HepG2 (cell line): ENCODE data around the gene BEST2. TPM values are rescaled to one million over a fixed set of nuclear protein-coding genes. Genes with fewer than 3 reads are reported as not detected.
A peak's percentile ranks its signal among the peaks of the same experiment; 100 is the strongest.

Experiments used
- AGO2 ChIP-seq: fragments of 200-400 bp; formaldehyde crosslinking; optimal IDR thresholded peaks from 2 replicates; pipeline ENCODE3; 2017; ENCODE audit warnings: mild to moderate bottlenecking, low read depth, low read length, moderate library complexity
- ARID4A ChIP-seq: sonication (generic); formaldehyde crosslinking; IDR thresholded peaks from 2 replicates; pipeline ENCODE4 v1.5.0; 2020; ENCODE audit warnings: mild to moderate bottlenecking, missing genetic modification reagents, borderline replicate concordance
- ATRX ChIP-seq: sonication (generic); formaldehyde crosslinking; IDR thresholded peaks from 2 replicates; pipeline ENCODE4 v1.4.0; 2020; ENCODE audit warnings: missing genetic modification reagents, borderline replicate concordance
- HNRNPK ChIP-seq: fragments of 200-400 bp; formaldehyde crosslinking; IDR thresholded peaks from 2 replicates; pipeline ENCODE4 v1.6.1; 2018; ENCODE audit warnings: low read length, low read depth, moderate library complexity, mild to moderate bottlenecking; ENCODE audit not compliant: poor library complexity, severe bottlenecking
- LCORL ChIP-seq, 2 experiments: fragments of 450-650 bp in 1 of 2; sonication (generic) in 1 of 2; formaldehyde crosslinking in 1 of 2; IDR thresholded peaks; 2 replicates each; pipeline versions ENCODE4 v1.5.0 to v1.6.1; 2017 to 2020; ENCODE audit warnings: antibody characterized with exemption in 1 of 2, missing genetic modification reagents in 1 of 2
- NAIF1 ChIP-seq: sonication (generic); formaldehyde crosslinking; IDR thresholded peaks from 2 replicates; pipeline ENCODE4 v1.5.0; 2020; ENCODE audit warnings: mild to moderate bottlenecking, missing genetic modification reagents, borderline replicate concordance
- PBX3 ChIP-seq: sonication (generic); formaldehyde crosslinking; IDR thresholded peaks from 2 replicates; pipeline ENCODE4 v1.8.1; 2023; ENCODE audit warnings: missing genetic modification reagents, inconsistent platforms, borderline replicate concordance
- SIN3B ChIP-seq: fragments of 150-350 bp; IDR thresholded peaks from 2 replicates; pipeline ENCODE4 v1.6.1; 2014; ENCODE audit warnings: low read length
- TFDP1 ChIP-seq: IDR thresholded peaks from 2 replicates; pipeline ENCODE4 v1.6.1; 2016; ENCODE audit warnings: missing compliant biosample characterization, missing genetic modification reagents, borderline replicate concordance
- TFE3 ChIP-seq: IDR thresholded peaks from 2 replicates; pipeline ENCODE4 v1.6.1; 2016
- THAP11 ChIP-seq: IDR thresholded peaks from 2 replicates; pipeline ENCODE4 v1.6.1; 2016; ENCODE audit warnings: missing biosample characterization, missing genetic modification reagents
- TRIM22 ChIP-seq: fragments of 450-650 bp; IDR thresholded peaks from 2 replicates; pipeline ENCODE4 v1.6.1; 2017
- XRCC5 ChIP-seq: fragments of 200-400 bp; formaldehyde crosslinking; optimal IDR thresholded peaks from 2 replicates; pipeline ENCODE3; 2017; ENCODE audit warnings: mild to moderate bottlenecking, low read length
- ZFP37 ChIP-seq: sonication (generic); formaldehyde crosslinking; IDR thresholded peaks from 2 replicates; pipeline ENCODE4 v1.4.0; 2020; ENCODE audit warnings: missing genetic modification reagents, borderline replicate concordance
- ZNF354B ChIP-seq: sonication (generic); formaldehyde crosslinking; IDR thresholded peaks from 2 replicates; pipeline ENCODE4 v1.8.0; 2022; ENCODE audit warnings: mild to moderate bottlenecking, missing genetic modification reagents
- ZNF746 ChIP-seq: sonication (generic); formaldehyde crosslinking; IDR thresholded peaks from 2 replicates; pipeline ENCODE4 v1.8.0; 2022; ENCODE audit warnings: mild to moderate bottlenecking, missing genetic modification reagents
- ZNF790 ChIP-seq: sonication (generic); formaldehyde crosslinking; IDR thresholded peaks from 2 replicates; pipeline ENCODE4 v1.8.0; 2022; ENCODE audit warnings: missing genetic modification reagents, mild to moderate bottlenecking, borderline replicate concordance
- polyA plus RNA-seq, 8 experiments: library from polyadenylated mRNA; depleted of rRNA in 3 of 8; stranded (reverse) in 7 of 8; unstranded in 1 of 8; fragments of >200 nt; fragmentation: Illumina TruSeq in 4 of 8; extraction: Trizol in 4 of 8; gene quantifications; 2 replicates each; pipeline versions ENCODE4 v1.2.1 to v1.2.3, GENCODE V29; 2011 to 2016; ENCODE audit warnings: low read depth in 4 of 8, missing spikeins in 1 of 8, mixed read lengths in 1 of 8; ENCODE audit not compliant: insufficient read depth in 1 of 8
- total RNA-seq, 5 experiments: library from RNA; depleted of rRNA; stranded (reverse); fragments of >200 nt; fragmentation: Illumina TruSeq; extraction: Trizol; gene quantifications; 2 replicates each; pipeline ENCODE4 v1.2.3, GENCODE V29; 2016; ENCODE audit warnings: low read depth in 1 of 5

BEST2 gene
- total and polyA plus RNA-seq, 2 of the 13 experiments (the other 11 are each of a cell fraction or from before 2014, with no cell fraction given) = not detected

GRCh38 chr19:12789904-12790619 is 38.5 kb downstream of the BEST2 start (continued):
- TF ChIP-seq ARID4A (CRISPR knock-in tag) (peak; percentile 82), LCORL (IDR thresholded peaks at IDR 0.05) (no peak), LCORL (CRISPR knock-in tag; IDR thresholded peaks at IDR 0.05) (peak; percentile 64; the same call in 1 of the 2 replicates), PBX3 (no peak), NAIF1 (CRISPR knock-in tag) (0 out of 2 replicates have a peak, but pooled peaks have one; percentile 38), ZNF354B (CRISPR knock-in tag) (no peak), TRIM22 (no peak), TFE3 (CRISPR knock-in tag) (0 out of 2 replicates have a peak, but pooled peaks have one; percentile 23), TFDP1 (CRISPR knock-in tag) (peak; percentile 63; the same call in 1 of the 2 replicates), THAP11 (CRISPR knock-in tag) (peak; percentile 58), ZNF790 (CRISPR knock-in tag) (0 out of 2 replicates have a peak, but pooled peaks have one; percentile 57), ZNF746 (peak; percentile 11; the same call in 1 of the 2 replicates), ATRX (CRISPR knock-in tag) (no peak), XRCC5 (peak; percentile 72), SIN3B (no peak), ZFP37 (CRISPR knock-in tag) (0 out of 2 replicates have a peak, but pooled peaks have one; percentile 21), HNRNPK (peak; percentile 31), AGO2 (peak; percentile 50)
